ENCODE data around the gene CRELD2.
A peak's percentile ranks its signal among the peaks of the same experiment; 100 is the strongest.

CRELD2 gene

GRCh38 chr22:49968831-49969661, 50.6 kb downstream of the CRELD2 start:
- peak; percentile 3 for DNase-seq (ENCODE audit: low spot score)

- DNase-seq (ENCODE audit: low spot score) = peak; percentile 2
Measured at GRCh38 chr22:49969751-49970527, 51.5 kb downstream of the CRELD2 start.

- DNase-seq (ENCODE audit: low spot score) = peak; percentile 96
Measured at GRCh38 chr22:49970528-49971231, 52.2 kb downstream of the CRELD2 start.

- peak; percentile 59 for DNase-seq (ENCODE audit: low spot score)
Measured at GRCh38 chr22:49971232-49972162, 53.1 kb downstream of the CRELD2 start.

GRCh38 chr22:49972163-49973017, 54.0 kb downstream of the CRELD2 start:
- DNase-seq (ENCODE audit: low spot score) = peak; percentile 1

GRCh38 chr22:49973018-49973961, 54.9 kb downstream of the CRELD2 start:
- no peak for DNase-seq (ENCODE audit: low spot score)

- no peak for DNase-seq (ENCODE audit: low spot score)
Measured at GRCh38 chr22:49975543-49976389, 57.3 kb downstream of the CRELD2 start.

GRCh38 chr22:49976439-49977175, 58.2 kb downstream of the CRELD2 start:
- peak; percentile 1 for DNase-seq (ENCODE audit: low spot score)

Data from Ammon's horn (tissue), 1 donor.